ENCODE measurements around the gene MYO16. TPM values are rescaled to one million over a fixed set of nuclear protein-coding genes. Genes with fewer than 3 reads are reported as not detected.

The MYO16 gene
- total and polyA plus RNA-seq, 3 donors from 2014 or later: 3.1 to 4.0 (median 3.4) TPM

DNA sequence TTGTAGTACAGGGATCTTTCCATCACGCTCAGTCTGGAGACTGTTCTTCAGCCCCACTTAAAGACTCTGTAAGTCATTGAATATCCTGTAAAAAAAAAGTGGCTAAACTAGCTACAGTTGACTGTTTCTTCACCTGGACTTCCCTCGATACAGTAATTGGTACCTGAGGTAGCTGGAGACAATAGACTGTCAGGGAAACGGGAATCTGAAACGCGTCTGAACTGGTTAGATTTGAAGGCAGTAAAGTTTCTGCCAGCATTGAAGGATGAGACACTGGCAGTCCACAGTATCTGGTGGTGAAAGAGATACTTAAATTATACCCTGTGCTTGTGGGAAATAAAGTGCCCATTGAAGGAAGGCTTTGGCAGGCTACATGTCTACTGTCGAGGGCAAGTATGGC, 606.5 kb downstream of the MYO16 start:
- Histone ChIP-seq H3K9me3 (no peaks in the 10 kb centered on the region), H3K27me3 (no peaks in the 10 kb centered on the region), H3K4me1 (no peaks in the 10 kb centered on the region), H3K4me3 (no peak overlapping the region), H3K27ac (no peak overlapping the region), H3K36me3 (ENCODE audit: low read depth, missing control alignments) (no peaks in the 10 kb centered on the region)
- TF ChIP-seq CTCF (IDR thresholded peaks at IDR 0.05) (no peak), POLR2A (IDR thresholded peaks at IDR 0.05) (no peak)
- intact Hi-C loops (cut with DNase I; ENCODE audit: low total_unique reads): no loop called here
- no peak for DNase-seq
- 76 to 94% methylated on average over 5 to 6 of the region's 6 CpGs for whole genome bisulfite sequencing, 2 donors

GRCh38 chr13:109241160-109241559, 611.7 kb downstream of the MYO16 start:
- no peak overlapping the region for H3K4me3 ChIP-seq
- 79 to 91% methylated on average over 2 of the region's 2 CpGs for WGBS, 2 donors
- H3K4me1 ChIP-seq: peaks cover 5% of the 10 kb centered on the region
- H3K27ac ChIP-seq: no peak overlapping the region
- no peaks in the 10 kb centered on the region for H3K27me3 ChIP-seq
- no peaks in the 10 kb centered on the region for H3K36me3 ChIP-seq (ENCODE audit: low read depth, missing control alignments)
- DNase-seq: no peak
- TF ChIP-seq CTCF (IDR thresholded peaks at IDR 0.05): no peak
- TF ChIP-seq POLR2A (IDR thresholded peaks at IDR 0.05): no peak
- intact Hi-C loops (cut with DNase I; ENCODE audit: low total_unique reads): no loop called here
- no peaks in the 10 kb centered on the region for H3K9me3 ChIP-seq

GRCh38 chr13:109243311-109243951, 614.0 kb downstream of the MYO16 start:
- H3K27me3 ChIP-seq: no peaks in the 10 kb centered on the region
- H3K27ac ChIP-seq: peak overlapping the region in 1 of 2 donors; percentile 53
- H3K4me1 ChIP-seq: peaks cover 5% of the 10 kb centered on the region
- no peaks in the 10 kb centered on the region for H3K9me3 ChIP-seq
- TF ChIP-seq POLR2A (IDR thresholded peaks at IDR 0.05) (no peak), CTCF (IDR thresholded peaks at IDR 0.05) (no peak)
- H3K36me3 ChIP-seq (ENCODE audit: low read depth, missing control alignments): no peaks in the 10 kb centered on the region
- intact Hi-C loops (cut with DNase I; ENCODE audit: low total_unique reads): no loop called here
- DNase-seq: no peak
- no peak overlapping the region for H3K4me3 ChIP-seq
- WGBS, 2 donors: 18 to 24% methylated on average over 9 of the region's 9 CpGs

DNA sequence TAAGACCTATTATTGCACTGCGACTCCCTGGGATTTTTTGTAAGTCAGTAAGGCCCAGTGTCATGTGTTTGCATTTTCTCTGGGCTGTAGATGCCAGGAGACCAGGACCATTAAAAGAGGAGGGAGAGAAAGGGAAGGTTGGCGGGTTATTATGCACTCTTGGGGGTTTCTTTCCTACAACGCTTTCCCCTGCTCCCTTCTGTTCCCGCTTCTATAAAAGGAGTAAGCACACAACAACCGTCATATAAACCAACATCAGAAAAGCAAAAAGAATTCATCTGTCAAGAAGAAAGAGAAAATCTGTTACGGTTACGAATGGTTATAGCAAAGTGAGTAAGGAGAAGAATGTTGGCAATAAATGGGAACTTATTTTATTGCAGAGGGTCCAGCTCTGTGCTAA, 615.2 kb downstream of the MYO16 start:
- Histone ChIP-seq H3K27ac (no peak overlapping the region), H3K9me3 (no peaks in the 10 kb centered on the region), H3K27me3 (no peaks in the 10 kb centered on the region), H3K4me1 (peaks cover 5% of the 10 kb centered on the region), H3K36me3 (ENCODE audit: low read depth, missing control alignments) (no peaks in the 10 kb centered on the region), H3K4me3 (no peak overlapping the region)
- WGBS, 2 donors: 88 to 94% methylated on average over 7 of the region's 7 CpGs
- intact Hi-C loops (cut with DNase I; ENCODE audit: low total_unique reads): no loop called here
- no peak for DNase-seq
- no peak for TF ChIP-seq POLR2A (IDR thresholded peaks at IDR 0.05)
- no peak for TF ChIP-seq CTCF (IDR thresholded peaks at IDR 0.05)

DNA sequence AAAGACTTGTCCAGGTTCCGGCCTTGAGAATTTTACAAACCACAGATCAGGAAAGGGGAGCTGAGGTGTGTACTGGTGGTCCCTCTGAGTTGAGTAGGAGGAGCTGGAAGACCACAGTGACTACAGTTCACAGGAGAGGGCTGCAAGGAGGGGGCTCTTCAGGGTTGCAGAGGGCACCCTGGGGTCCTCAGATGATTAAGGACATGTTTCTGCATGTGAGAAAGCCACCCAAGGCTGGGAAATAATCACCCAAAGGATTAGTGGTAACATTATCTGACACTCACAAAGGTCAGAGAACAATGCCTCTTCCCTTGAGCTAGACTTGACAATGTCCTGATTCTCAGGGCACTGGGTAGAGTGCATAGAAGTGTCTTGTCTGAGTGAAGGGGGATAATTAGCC, 616.6 kb downstream of the MYO16 start:
- H3K27ac ChIP-seq: no peak overlapping the region
- WGBS, 2 donors: 93% methylated on average over 1 of the region's 1 CpG
- intact Hi-C loops (cut with DNase I; ENCODE audit: low total_unique reads): no loop called here

More for the DNA sequence above, 616.6 kb downstream of the MYO16 start:
- no peaks in the 10 kb centered on the region for H3K27me3 ChIP-seq
- H3K4me1 ChIP-seq: peaks cover 5% of the 10 kb centered on the region
- TF ChIP-seq POLR2A (IDR thresholded peaks at IDR 0.05): no peak
- TF ChIP-seq CTCF (IDR thresholded peaks at IDR 0.05): no peak
- no peak overlapping the region for H3K4me3 ChIP-seq
- DNase-seq: no peak
- no peaks in the 10 kb centered on the region for H3K9me3 ChIP-seq
- H3K36me3 ChIP-seq (ENCODE audit: low read depth, missing control alignments): no peaks in the 10 kb centered on the region
